Brain pericyte (primary cell): ENCODE measurements around the gene ARHGEF17.

Source experiments
- DNase-seq: peaks from one replicate; pipeline ENCODE4 v3.0.0-alpha.2; 2012; ENCODE audit warnings: low read depth, low spot score

The ARHGEF17 gene

DNA sequence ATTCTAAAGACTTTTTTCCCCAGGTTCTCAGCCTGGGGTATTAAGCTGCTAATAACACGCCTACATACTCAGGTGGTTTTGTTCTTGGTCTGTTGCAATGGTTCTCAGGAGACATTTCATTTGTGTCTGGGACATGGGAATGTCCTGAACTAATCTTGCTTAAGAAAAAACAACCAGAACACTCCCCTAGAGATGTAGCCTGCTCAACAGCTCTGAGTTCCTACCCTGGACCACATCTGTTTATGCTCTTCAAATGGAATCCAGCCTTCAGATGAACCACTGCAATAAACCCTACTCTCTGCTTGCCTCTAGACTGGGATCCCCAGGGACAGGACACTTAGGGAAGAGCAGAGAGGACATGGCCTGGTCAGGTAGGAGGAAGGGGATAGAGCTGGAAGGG is 98.1 kb downstream of the ARHGEF17 start:
- DNase-seq = no peak

DNA sequence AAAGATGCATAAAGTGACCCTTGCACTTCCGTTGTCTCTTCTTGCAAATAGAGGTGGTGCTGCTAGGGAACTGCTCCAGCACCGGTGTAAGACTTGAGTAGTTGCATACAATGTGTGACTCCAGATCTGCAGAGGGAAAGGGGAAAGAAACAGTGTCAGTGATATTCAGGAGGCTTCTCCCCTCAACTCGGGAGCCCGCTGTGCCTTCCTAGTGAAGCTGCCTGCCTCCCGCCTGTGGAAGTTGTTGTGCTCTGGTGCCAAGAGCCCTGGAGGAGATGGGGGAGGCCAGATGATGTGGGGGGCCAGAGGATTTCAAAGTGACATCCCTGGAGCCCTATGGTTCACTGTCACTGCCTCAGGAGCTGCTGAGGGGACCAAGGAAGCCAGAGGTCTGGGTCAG is 98.5 kb downstream of the ARHGEF17 start:
- DNase-seq = no peak

DNA sequence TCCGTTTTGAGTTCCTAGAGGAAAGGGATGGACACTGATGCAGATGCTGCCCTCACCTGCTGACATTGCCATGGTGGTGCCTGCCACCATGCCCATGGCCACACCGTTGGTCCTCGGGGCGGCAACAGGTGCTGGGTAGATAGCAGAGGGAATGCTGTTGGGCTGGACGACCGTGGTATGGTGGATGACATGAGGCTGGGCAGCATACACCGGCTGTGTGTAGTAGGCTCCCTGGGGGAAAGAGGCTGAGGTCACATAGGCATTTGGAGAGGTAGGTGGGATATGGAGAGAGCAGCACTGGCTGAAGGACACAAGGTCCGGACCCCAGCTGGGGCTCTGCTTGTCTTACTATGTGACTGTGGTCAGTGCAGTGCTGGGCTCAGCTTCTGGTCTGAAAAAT is 101.4 kb downstream of the ARHGEF17 start:
- no peak for DNase-seq

DNA sequence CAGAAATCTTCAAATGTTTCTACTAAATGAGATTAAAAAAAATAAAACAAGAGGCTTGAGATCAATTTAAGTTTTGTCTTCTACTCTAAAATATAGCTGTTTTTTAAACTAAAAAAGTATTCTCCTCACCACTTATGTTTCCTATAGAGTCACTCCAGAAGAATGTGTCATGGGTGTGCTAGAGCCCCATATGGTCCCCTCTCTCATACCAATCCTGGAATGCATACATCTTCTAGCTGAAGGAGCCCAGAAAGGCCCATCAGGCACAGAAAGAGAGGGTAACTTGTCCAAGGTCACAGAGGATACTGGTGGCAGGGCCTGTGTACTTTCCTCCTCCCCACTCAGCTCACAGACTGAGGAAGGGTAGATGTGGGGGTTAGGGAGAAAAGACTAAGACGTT is 102.6 kb downstream of the ARHGEF17 start:
- no peak for DNase-seq

DNA sequence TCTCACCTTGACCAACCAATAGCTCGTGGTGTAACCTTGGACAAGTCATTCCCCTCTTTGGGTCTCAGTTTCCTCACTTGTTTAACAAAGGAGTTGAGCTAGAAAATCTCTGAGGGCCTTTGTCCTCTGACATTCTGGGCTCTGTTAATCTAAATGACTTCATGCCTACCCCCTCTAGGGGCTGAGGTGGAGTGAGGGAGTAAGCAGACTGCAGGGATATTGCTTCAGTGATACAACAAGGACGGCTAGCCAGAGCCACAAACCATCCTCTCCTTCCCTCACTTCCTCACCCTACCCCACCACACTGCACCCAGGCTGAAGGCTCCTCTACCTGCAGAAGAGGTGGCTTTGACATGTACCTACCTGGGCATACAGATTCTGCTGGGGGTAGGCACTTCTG is 103.0 kb downstream of the ARHGEF17 start:
- no peak for DNase-seq

DNA sequence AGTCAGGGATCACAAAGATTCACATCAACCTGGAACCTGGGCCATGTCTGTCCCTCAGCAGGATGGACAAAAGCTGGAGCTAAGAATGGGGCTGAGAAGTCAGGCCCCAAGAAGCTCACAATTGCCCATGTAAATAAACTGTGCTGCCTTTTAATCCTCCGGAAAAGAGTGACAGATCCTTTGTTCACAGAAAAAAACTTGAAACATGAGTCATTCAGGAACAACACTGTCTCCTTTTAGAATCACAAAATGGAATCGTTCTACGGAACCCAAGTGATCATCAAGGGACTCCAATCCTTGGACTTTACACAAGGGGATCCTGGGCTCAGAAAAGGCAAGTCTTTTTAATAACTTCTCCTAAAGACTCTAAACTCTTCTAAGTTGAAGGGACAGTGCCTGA is 104.2 kb downstream of the ARHGEF17 start:
- no peak for DNase-seq

DNA sequence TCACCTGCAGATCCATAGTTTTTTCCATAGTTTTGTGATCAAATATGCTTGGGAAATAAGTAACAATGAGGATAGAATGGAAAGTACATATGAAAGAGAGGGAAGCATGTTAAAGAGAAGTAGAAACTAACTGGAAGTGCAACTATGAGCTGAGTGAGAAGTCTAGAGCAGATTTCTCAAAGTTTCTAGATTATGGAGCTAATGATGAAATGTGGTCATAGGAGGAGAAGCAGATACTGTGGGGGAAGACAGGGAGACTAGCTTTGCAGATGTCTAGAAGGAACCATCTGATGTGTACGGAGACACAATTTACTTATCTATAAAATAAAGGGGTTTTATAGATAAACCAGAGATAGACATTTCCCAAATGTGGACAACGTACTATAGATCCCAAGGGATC is 105.2 kb downstream of the ARHGEF17 start:
- DNase-seq = no peak

DNA sequence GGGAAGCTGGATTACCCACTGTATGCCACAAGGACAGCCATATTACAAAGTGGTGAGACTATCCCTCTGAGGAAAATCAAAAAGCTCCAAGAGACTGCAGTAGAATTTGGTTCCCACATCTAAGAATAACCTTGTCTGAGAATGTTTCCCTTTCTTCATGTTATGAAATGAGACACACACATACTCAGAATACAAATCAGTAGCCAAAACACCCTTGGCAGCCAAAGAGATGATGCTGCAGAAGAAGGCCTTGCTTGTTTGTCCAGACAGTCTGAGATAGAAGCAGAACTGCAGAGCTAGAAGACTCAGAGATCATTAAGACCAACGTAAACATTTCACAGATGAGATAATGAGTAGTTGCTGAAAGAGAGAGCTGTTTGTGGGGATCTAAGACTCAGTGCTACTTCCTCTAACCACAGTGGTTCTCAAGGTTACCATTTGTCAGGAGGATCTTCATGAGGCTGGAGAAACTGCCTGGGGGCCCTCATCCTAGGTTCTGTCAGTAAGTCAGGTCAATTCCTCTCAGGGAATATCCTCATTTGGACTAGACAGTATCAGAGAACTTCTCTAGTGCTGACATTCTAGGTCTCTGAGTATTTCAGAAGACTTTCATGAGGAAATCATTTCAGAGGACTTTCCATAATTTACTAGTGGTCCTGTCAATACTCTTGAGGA is 107.0 kb downstream of the ARHGEF17 start:
- no peak for DNase-seq

DNA sequence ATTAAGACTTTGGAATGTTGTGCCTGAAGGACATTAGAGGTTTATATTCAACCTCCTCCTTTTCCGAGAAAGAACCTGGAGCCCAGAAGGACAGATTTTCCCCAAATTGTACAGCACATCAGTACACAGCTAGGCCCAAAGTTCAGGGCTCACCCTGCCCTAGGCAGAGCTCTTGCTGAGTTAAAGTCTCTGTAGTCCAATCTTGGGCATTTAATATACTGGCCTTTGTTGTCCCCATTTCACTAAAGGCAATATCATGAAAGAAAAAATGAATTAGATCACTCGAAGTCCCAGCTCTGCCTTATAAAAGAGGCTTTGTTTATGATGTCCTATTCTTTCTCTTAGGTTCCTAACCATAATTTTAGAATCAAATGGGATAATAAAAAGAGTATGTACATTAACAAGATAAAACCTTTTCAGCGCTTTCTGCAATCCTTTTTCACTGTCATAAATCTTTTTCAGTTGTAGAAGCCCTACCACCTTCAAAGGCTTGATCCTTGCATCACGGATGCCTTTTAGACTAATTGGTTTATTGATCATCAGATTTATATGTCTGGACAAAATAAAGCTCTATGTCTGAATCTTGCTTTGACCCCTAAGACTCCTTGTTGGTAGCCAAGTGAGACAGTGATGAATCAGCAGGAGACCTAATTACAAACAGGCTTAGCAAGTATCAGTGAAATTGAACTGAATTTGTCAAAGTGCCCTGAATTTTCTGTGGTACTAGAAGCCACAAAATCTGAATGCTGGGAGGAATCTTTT is 108.0 kb downstream of the ARHGEF17 start:
- DNase-seq = no peak

DNA sequence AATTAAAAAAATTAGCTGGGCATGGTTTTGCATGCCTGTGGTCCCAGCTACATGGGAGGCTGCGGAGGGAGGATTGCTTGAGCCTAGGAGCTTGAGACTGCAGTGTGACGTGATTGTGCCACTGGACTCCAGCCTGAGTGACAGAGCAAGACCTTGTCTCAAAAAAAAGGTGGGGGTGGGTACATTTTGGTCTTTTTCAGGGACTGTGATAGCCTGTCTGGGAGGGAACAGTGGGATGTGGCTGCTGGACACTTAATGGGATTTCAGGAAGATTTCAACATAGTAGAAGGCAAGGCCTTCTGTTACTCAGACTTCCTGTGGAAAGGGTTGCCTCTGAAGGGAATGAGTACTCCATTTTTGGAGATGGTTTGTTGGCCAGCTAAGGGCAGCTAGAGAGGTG is 108.7 kb downstream of the ARHGEF17 start:
- DNase-seq = no peak
